Nucleus accumbens (tissue), 56 donors: Measurements from ENCODE around the gene CHPF.

Experiments used
- DNase-seq, 56 donors: peaks; one replicate each; lab custom pipeline; 2025; lab: John Stamatoyannopoulos, UW

CHPF gene

DNA sequence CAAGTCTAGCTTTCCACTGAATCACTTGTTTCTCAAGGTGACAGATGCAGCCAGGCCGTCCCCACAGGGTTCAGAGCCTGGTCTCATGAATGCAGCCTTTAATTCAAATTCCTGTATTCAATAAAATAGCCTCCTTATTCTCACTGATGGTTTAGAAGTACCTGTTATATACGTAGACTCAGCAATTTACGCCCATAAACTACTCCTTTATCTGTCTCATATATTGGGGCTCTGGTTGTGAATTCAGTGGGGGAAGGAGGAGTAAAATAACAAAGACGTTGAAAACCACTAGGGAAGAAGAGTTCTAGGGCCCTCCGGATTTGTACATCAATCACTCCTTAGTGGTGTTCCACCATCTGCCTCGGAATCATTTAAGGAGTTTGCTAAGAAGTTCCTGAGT is 26.0 kb upstream of the CHPF start:
- DNase-seq = no peak

DNA sequence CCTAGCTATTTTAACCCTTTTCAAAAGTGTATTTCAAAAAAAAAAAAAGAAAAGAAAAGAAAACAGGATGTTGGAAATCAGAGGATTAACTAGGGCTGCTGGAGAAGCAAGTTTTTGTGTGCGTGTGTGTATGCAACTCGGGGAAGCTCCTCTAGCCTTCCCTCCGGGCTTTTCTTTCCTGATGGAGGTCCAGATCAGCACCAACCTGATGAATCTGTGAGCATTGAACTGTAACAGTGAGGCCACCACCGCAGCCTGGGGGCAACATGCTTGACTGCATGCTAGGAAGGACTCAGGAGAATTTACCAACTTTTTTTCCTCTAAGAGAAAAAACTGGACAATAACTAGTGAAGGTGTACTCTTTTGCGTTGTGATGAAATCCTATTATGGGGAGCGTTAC is 25.4 kb upstream of the CHPF start:
- DNase-seq = no peak

DNA sequence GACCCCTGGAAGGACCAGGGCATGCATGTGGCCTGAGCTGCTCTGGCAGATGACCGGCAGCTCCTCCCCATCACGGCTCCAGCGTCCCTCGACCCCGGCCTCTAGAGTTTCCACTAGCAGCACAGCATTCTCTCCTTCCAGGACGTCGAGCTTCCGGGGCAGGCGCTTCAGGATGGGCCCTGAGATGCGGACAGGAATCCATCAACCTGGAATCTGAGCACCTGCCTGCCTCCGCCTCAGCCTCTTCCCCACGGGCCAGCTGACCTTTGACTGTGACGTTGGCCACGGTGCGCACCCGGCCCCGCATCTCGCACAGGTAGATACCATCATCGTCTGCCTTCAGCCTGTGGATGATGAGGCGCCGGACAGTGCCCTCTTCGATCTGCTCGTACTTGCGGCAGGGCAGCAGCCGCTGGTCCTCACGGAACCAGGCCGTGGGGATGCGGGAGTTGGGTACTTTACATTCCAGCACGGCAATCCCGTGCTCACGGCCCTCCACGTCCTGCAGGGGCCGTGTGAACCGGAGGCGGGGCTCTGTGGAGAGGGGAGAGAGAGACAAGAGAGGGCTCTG is 24.3 kb upstream of the CHPF start:
- no peak for DNase-seq

DNA sequence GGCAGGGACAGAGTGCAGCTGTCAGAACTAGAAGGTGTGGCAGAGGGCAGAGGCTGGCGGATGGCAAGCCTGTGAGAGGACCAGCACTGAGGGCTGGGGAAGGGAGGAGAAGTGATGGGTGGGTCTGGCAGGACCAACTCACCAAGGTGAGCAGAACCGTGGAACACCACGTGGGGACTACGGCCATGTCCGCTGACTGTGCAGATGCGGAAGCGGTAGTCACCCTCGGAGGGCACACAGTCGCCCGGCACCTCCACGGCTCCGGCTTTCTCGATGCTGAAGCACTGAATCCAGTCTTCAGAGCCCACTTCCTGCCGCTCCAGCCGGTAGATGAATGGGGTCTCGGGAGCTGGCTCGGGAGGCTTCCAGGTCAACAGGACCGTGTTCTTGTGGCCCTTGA is 23.5 kb upstream of the CHPF start:
- DNase-seq = no peak

DNA sequence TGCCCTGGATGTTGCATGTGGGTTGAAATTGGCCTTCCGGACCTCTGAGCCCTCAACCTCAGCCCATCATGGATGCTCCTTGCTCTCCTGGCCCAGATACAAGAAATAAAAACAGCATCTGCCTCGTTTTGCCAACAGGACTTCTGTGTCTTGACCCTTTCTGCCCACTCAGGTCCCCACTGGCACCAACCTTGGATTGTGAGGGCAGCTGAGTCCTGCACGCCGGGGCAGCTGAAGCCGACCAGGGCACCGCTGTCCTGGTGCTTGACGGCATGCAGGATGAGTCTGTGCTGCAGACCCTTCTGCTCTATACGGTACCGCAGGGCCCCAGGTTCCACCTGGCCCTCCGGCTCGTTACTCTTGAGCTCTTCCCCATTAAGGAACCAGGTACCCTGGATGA is 23.0 kb upstream of the CHPF start:
- no peak for DNase-seq

DNA sequence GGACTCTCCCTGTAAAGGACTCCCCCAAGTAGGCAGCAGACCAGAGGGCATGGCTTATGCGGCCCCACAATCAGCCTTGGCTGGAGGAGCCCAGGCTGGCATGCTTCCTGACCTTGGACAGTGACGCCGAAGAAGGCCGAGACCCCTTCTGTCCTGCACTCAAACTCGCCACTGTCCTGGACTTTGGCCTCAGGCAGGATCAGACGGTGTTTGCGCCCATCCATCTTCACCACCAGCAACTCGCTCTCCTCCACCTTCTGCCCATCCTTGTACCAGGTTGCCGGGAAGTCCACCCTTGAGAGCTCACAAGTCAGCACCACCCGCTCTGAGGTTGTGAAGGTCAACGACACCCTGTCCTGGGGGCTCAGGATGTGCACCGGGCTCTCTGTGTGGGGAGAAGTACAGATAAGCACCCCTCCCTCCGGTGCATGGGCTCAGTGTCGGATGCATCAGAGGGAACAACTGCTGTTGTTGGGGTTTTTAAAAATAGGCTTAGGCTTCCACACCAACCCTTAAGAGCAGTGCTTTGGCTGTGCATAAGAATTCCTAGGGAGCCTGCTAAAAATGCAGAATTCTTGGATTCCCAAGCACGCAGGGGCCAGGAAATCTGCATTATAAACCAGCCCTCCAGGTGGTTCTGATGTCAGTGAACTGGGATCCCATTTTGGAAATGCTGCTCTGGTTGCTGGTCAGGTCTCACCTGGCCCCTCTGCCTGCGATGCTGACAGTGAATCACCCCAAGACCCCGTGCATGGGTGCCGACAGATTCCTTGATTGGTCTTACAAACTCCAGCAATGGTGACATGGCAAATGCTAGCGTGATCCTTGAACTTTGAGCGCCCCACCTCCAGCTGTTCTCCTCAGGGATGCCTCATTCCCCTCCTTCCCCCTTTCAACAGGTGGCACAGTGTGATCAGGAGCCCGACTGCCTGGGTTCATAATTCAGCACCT is 21.8 kb upstream of the CHPF start:
- DNase-seq = no peak

DNA sequence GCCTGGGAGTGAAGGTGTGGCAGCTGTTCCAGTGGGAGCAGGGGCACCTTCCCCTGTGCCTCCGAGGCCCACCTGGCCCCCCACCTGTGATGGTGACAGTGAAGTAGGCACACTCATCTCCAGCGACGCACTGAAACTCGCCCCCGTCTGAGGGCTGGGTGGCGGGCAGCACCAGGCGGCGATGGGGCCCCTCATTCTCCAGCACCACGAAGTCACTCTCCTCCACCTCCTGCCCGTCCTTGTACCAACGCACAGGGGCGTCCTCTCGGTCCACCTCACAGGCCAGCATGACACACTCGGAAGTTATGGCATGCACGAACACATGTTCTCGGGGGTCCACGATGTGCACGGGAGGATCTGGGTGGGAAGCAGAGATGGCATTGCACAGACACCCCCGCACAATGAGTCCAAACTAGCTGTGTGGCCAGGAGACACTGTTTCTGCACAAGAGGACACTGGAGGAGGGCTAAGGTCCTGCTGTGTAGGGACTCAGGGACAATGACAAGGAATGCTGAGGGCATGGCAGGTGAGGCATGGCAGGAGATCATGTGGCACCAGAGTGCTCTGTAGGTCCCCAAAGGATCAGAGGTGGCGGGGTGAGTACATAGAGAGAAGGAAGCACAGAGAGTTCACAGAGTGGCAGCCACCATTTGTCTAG is 19.8 kb upstream of the CHPF start:
- no peak for DNase-seq

DNA sequence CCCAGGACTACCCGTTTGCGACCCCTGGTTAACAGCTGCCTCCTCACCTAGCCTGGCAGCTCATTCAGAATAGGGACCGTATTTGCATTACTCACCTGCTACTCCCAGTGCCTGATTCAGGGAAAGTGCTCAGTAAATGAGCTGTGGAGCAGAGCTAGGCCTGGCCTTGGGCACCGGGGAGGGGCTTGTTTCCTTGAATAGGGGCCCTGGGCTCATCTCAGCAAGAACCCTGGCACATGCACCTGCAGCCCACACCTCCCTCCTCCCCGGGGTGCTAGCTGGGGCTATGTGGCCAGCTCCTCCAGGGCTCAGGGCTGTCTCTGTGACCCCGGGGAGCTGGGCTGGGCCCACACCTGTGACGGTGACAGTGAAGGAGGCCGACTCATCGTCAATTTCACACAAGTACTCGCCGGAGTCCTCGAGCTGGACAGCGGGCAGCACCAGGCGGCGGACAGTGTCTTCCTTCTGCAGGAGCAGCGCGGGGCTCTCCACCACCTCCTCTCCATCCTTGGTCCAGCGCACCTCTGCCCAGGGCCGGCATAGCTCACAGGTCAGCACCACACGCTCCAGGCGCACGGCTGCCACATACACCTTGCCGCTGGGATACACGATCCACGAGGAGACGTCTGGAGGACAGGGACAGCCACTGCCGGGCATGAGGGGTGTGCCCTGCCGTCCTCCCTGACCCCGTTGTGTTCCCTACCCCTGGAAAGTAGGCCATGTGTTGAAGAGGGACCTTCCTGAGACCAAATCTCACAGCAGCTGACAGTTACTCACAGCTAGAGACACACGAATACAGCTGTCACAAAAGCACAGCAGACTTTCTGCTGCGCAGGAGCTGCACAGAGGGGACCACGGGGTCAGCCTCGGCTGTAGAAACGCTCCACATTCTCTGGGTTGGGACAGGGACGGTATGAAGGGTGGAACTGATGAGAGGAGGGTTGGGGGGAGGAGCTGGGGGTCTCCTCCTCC is 18.7 kb upstream of the CHPF start:
- DNase-seq = no peak

DNA sequence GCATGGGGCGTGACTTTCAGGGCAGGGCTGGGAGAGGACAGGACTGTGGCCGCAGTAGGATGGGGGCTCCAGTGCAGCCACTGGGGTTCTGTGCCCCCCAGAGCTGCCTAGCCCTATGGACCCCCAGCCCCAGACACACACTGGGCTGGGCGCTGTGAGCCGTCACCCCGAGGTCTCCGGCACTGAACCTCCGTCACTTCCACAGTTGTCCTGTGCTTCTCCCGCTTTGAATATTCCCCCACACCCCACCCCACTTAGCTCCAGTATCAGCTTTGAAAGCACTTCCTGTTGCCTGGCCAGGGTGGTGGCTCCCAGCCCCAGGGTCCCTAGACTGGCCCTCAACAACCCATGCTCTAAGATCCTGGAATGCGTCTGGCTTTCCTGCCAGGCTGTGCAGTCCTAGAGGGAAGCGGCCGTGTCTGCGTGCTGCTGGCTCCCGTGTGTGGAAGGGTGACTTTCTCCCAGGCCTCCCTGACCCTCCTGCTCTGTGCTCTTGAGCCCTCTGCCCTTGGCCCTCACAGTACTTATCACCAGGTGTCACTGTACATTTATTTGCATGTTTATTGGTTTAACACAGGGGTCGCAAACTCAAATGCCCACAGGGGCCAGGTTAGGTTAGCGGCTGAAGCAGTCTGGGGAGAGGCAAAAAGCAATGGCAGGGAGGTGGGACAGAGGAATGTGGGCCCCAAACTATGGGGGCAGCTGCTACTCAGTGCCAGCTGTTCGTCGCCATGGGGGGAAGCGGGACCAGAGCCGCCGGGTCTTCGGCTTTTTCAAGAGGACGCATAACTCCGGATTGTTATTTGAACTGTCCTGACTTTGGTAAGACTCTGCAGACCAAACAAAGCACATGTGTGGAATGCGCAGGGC is 17.8 kb upstream of the CHPF start:
- DNase-seq = no peak

DNA sequence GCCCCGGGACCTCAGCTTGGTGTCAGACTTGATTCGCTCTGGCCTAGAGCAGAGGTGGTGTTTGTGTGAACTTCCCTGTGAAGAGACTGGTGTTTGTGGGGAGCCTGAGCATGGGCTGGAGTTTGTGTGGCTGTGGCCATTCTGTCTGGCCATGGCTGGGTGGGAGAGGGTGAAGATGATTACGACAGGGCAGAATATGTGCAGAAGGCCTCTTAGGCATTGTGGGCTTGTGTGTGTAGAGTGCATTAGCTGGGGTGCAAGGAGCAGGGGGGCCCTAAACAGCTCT is 17.2 kb upstream of the CHPF start:
- no peak for DNase-seq

DNA sequence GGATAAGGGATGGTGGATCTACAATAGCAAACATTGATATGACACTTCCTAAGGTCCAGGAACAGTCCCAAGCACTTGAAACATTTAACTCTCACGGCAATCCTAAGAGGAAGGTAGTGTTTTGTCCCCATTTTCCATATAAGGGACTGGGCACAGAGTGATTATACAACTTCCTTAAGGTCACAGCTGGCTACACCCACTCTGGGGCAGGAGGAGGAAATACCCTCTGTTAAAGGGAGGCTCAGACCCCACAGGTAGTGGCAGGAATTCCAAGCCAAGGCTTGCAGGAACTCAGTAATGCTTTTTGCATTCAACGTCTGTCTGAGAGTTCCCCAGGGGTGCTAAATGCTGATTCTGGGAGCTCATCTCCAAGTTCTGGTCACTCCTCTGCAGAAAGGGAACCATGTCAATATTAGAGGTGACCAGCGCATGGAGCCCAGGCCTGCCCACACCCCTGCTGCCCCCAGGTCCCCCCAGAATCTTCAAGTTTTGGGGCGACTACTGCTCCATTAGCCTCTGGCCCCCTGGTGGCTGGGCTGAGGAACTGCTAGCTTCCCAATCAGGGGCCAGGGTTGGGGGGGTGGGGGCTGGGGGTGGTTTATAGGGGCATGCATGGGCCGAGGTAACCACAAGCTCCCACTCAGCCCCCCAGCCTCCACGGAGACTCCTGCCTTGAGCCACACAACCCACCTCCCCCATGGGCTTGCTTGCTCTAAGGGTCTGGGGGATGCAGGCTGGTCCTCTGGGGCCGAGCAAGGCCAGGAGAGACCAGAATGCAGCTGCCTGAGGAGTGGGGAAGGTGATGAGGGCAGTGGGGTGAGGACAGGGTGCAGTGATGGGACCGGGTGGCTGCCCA is 16.7 kb upstream of the CHPF start:
- DNase-seq = no peak

DNA sequence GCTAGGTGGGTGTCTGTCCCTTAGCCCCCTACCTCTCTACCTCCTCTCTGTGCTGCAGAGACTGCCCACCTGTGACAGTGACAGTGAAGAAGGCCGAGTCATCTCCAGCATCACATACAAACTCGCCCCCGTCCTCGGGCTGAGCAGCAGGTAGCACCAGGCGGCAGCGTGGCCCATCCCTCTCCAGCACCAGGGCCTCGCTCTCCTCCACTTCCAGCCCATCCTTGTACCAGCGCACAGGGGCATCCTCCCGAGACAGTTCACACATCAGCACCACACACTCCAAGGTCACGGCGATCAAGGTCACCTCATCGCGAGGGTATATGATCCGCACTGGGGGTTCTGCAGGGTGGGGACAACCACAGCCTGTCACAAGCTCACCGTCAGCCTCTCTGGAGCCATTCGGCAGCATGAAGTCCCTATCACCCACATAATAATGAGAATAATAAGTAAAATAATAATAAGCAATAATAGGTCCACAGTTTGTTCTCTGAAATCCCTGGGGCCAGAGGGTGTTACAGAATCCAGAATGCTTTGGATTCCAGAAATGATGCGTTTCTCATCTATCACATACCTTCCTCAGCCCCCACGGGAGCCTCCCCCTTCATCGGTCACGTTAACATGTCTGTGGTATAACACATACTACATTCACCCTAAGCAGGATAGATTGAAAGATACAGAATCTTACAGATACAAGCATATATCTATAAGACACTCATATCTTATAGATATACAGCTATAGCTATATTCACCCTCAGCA is 15.7 kb upstream of the CHPF start:
- DNase-seq = no peak

DNA sequence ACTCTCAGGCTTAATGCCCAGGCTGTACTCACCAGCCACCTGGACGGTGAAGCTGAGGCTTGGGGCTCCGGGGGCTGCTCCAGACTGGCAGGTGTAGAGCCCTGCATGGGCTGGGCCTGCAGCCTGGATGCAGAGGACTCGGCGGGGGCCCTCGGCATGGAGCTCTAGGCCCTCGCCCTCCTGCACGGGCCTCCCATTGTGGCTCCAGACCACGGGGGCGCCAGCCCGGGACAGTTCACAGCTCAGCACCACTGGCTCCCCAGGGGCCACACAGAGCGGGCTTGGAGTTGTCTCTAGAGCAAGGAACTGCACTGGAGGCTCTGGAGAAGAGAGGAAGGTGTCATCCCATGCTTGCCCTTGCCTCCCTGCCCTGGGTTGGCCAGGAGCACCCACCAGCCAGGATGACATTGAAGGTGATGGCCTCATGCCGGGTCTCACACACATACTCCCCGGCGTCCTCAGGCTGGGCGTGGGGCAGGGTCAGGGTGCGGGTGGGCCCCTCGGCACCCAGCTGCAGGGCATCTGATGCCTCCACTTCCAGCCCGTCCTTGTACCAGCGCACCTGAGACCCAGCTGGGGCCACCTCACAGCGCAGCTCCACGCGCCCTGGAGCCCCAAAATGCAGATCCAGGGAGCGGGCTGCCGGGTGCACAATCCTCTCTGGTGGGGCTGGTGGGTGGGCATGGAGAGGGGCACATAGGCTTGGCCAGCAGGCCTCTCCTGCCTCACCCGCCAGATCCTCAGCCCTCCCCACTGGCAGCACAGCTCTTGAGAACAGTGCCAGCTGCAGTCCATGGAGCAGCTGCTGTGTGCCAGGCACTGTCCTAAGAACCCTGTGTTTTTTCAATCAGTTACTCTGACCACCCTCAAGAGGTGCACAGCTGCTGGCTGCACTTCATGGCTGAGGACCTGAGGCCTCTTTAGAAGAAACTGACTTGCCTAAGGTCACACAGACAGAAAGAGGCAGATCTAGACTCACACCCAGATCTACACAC is 14.5 kb upstream of the CHPF start:
- DNase-seq = no peak

DNA sequence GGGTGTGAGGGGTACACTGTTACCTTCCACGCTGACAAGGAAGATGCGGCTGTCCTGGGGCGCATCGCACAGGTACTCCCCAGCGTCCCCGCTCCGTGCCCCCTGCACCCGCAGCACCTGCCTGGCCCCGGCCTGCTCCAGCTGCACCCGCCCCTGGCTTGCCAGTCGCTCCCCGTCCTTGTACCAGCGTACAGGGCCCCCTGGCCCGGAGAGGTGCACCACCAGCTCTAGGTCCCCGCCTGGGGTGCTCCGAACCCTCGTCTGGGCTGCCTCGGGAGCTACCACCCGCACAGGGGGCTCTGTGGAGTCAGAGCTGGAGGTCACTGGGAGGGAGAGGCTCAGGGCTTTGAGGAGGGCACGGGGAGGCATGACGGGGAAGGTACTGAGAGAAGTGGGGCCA is 13.7 kb upstream of the CHPF start:
- DNase-seq = no peak

DNA sequence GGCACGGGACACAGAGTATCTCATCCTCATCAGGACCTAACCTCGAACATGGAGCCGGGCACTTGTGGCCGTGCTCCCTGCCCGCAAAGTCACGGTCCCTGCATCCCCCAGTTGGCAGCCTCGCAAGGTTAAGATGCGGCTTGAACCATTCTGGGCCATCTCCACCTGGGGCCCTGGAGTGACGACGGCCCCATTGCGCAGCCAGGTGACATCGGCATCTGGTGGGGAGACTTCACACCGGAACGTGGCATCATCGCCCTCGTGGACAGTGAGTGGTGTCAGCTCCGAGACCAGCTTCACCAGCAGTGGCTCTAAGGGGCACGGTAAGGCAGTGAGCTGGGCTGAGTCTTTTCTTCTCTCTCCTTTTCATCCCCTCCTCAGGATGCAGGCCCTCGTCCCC is 12.8 kb upstream of the CHPF start:
- no peak for DNase-seq

DNA sequence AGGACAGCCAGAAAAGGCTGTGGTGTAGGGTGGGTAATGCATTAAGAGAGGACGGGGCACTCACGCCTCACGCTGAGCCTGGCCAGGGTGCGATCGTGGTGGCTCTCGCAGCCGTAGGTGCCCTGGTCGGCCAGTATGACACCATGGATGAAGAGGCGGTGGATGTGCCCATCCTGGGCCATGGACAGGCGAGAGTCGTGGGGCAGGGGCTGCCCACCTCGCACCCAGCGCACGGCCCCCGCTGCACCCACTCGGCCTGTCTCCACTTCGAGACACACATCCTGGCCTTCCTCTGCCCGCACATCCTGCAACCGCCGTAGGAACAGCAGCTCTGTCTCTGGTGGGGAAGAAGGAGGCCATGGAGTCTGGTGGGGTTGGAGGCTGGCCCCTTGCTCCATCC is 12.3 kb upstream of the CHPF start:
- no peak for DNase-seq

DNA sequence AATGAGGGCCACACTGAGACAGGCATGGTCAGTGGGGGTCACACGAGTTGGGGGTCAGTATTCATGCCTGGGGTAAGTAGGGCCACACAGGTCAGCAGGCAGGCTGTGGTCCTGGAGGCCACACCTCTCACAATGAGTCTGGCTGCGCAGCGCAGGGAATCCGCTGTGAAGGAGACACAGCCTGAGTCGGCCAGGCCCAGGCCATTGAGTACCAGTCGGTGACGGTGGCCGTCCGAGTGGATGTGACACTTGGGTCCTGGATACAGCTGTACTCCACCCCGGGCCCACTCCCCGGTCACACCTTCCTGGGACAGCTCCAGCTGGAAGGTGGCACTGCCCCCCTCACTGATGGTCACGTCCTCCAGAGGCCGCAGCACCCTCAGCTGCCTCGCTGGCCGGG is 10.7 kb upstream of the CHPF start:
- no peak for DNase-seq
